ENCODE results near the gene RXRG.

The RXRG gene

DNA sequence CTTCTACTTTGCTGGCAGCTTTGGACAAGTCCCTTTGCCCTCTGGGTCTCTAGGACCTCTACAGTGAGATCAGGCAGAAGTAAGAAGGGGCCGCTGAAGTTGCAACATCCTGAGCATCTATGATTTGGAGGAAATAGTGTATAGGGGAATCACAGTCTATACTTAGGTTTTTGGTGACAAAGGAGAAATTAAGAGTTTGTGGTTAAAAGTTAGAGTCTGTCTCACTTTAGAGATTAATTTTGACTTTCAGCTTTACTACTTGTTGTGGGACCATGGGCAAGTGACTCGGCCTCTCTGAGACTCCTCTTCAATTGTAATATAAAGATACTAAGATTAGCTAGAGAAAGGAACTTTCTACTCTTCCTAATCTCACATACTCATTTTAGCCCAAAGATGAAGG is 55.3 kb downstream of the RXRG start:
- no peak for DNase-seq
- H3K4me3 ChIP-seq (ENCODE audit: low read depth in 1 of 2, low read length in 2 of 2), result no peak overlapping the region
- ATAC-seq (ENCODE audit: insufficient read depth, low read depth), result no peak
- peaks cover 12% of the 10 kb centered on the region for H3K4me1 ChIP-seq (ENCODE audit: insufficient read depth, low read length)
- no peak overlapping the region for H3K27ac ChIP-seq (ENCODE audit: low read length)
- no peak overlapping the region for H3K9ac ChIP-seq (ENCODE audit: low read depth, low read length)
- H3K9me3 ChIP-seq (ENCODE audit: insufficient read depth, low read length, severe bottlenecking), result no peaks in the 10 kb centered on the region
- no peaks in the 10 kb centered on the region for H3K36me3 ChIP-seq (ENCODE audit: insufficient read depth, low read length)
- H2AFZ ChIP-seq (ENCODE audit: low read depth, low read length), result no peak overlapping the region
- no peak for TF ChIP-seq EZH2 (IDR thresholded peaks at IDR 0.05; ENCODE audit: borderline replicate concordance, low read depth, low read length, severe bottlenecking)
- TF ChIP-seq CTCF (IDR thresholded peaks at IDR 0.05; ENCODE audit: borderline replicate concordance, extremely low read depth, low read length, poor library complexity, severe bottlenecking), result no peak
- no peaks in the 10 kb centered on the region for H3K79me2 ChIP-seq (ENCODE audit: insufficient read depth, low read length)
- peaks cover 60% of the 10 kb centered on the region for H4K20me1 ChIP-seq (ENCODE audit: insufficient read depth, low read length)
- no peak overlapping the region for H3K4me2 ChIP-seq (ENCODE audit: insufficient read depth, low read length)
- H3K27me3 ChIP-seq (ENCODE audit: insufficient read depth, low read length, poor library complexity), result peaks cover 74% of the 10 kb centered on the region

DNA sequence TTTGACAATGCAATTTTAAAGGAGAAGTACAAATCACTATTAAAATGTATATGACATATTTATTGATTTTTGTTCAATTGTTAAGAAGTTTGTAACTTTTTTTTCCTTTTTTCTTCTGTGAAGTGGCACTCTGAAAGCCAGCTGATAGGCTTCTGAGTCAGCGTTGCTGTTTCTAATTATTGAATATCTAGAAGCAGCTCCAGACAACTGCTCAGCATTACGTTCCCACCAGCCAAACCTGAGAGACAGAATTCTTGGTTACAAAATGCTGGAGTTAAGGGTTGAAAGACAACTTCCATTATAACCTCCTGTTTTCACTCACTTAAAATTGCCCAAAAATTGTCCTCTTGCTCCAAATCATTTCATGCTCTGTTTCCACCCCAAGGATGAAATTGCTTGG is 57.0 kb downstream of the RXRG start:
- Histone ChIP-seq H3K79me2 (ENCODE audit: insufficient read depth, low read length) (no peaks in the 10 kb centered on the region), H3K27ac (ENCODE audit: low read length) (no peak overlapping the region), H3K9me3 (ENCODE audit: insufficient read depth, low read length, severe bottlenecking) (no peaks in the 10 kb centered on the region), H3K4me2 (ENCODE audit: insufficient read depth, low read length) (no peak overlapping the region), H3K36me3 (ENCODE audit: insufficient read depth, low read length) (no peaks in the 10 kb centered on the region), H3K4me1 (ENCODE audit: insufficient read depth, low read length) (0 out of 2 replicates have a peak, but pooled peaks cover under 1% of the 10 kb centered on the region), H3K27me3 (ENCODE audit: insufficient read depth, low read length, poor library complexity) (peaks cover 84% of the 10 kb centered on the region), H3K4me3 (ENCODE audit: low read depth in 1 of 2, low read length in 2 of 2) (no peak overlapping the region), H2AFZ (ENCODE audit: low read depth, low read length) (no peak overlapping the region), H3K9ac (ENCODE audit: low read depth, low read length) (no peak overlapping the region), H4K20me1 (ENCODE audit: insufficient read depth, low read length) (peaks cover 59% of the 10 kb centered on the region)
- DNase-seq (no peak), ATAC-seq (ENCODE audit: insufficient read depth, low read depth) (no peak)
- TF ChIP-seq CTCF (IDR thresholded peaks at IDR 0.05; ENCODE audit: borderline replicate concordance, extremely low read depth, low read length, poor library complexity, severe bottlenecking), result no peak
- no peak for TF ChIP-seq EZH2 (IDR thresholded peaks at IDR 0.05; ENCODE audit: borderline replicate concordance, low read depth, low read length, severe bottlenecking)

DNA sequence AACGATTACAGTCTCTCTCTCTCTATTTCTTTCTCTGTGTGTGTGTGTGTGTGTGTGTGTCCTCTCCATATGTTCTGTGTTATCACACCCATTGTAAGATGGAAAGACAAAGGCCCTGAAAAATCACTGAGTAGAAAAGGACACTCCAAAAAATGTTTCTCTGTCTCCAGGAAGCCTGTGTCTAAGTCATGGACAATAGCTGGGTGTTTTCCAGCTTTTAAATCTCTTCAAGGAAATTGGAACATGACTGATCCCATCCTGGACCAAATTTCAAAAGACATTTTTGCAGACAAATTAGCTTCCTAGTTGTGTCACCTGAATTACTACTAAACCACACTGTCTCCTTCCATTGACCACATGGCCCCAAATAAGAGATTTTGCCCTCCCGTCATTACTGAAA is 57.4 kb downstream of the RXRG start:
- ATAC-seq (ENCODE audit: insufficient read depth, low read depth), result no peak
- no peak for TF ChIP-seq CTCF (IDR thresholded peaks at IDR 0.05; ENCODE audit: borderline replicate concordance, extremely low read depth, low read length, poor library complexity, severe bottlenecking)
- Histone ChIP-seq H3K9ac (ENCODE audit: low read depth, low read length) (no peak overlapping the region), H3K79me2 (ENCODE audit: insufficient read depth, low read length) (no peaks in the 10 kb centered on the region), H3K4me1 (ENCODE audit: insufficient read depth, low read length) (no peaks in the 10 kb centered on the region), H3K4me3 (ENCODE audit: low read depth in 1 of 2, low read length in 2 of 2) (no peak overlapping the region), H2AFZ (ENCODE audit: low read depth, low read length) (no peak overlapping the region), H3K27me3 (ENCODE audit: insufficient read depth, low read length, poor library complexity) (peaks cover 85% of the 10 kb centered on the region), H3K4me2 (ENCODE audit: insufficient read depth, low read length) (no peak overlapping the region), H3K9me3 (ENCODE audit: insufficient read depth, low read length, severe bottlenecking) (no peaks in the 10 kb centered on the region), H4K20me1 (ENCODE audit: insufficient read depth, low read length) (peaks cover 58% of the 10 kb centered on the region), H3K36me3 (ENCODE audit: insufficient read depth, low read length) (no peaks in the 10 kb centered on the region), H3K27ac (ENCODE audit: low read length) (no peak overlapping the region)
- DNase-seq, result no peak
